IMR-90 (cell line): Measurements from ENCODE around the gene STK35. TPM values are rescaled to one million over a fixed set of nuclear protein-coding genes. Genes with fewer than 3 reads are reported as not detected.
A peak's percentile ranks its signal among the peaks of the same experiment; 100 is the strongest.

Experiments
- ATAC-seq: fragments of 200-7000 bp; cut with Tn5 transposase; 2 replicates; pipeline ENCODE4 v1.9.1; 2020; ENCODE audit warnings: low read depth, mild to moderate bottlenecking, moderate library complexity
- BruUV-seq: library from RNA; stranded (reverse); fragments of 400-500 nt; replicated peaks from 2 replicates; lab custom pipeline; 2021; lab: Mats Ljungman, UMichigan
- CTCF ChIA-PET: fragments of 300-600 bp; formaldehyde crosslinking; extraction: SDS; loops from one replicate; lab custom pipeline; 2021; ENCODE audit warnings: antibody characterized with exemption; lab: Yijun Ruan, JAX
- POLR2A ChIA-PET: fragments of 300-600 bp; sonication (Branson Sonifier 250); formaldehyde crosslinking; loops from one replicate; lab custom pipeline; 2022; ENCODE audit warnings: antibody characterized with exemption; ENCODE audit not compliant: unreplicated experiment; lab: Charles Lee
- DNase-seq: peaks from one replicate; pipeline ENCODE4 v3.0.0; 2013
- H2AFZ ChIP-seq: replicated peaks from 2 replicates; pipeline ENCODE3; 2013; ENCODE audit warnings: low read length, mild to moderate bottlenecking; ENCODE audit not compliant: poor library complexity
- H2AK5ac ChIP-seq: 2 replicates; pipeline ENCODE4 v1.6.1; 2013; ENCODE audit warnings: low read depth, low read length, inconsistent platforms
- H2AK9ac ChIP-seq: replicated peaks from 2 replicates; pipeline ENCODE3; 2013; ENCODE audit warnings: mild to moderate bottlenecking, low read depth, low read length, moderate library complexity; ENCODE audit not compliant: poor library complexity
- H2BK120ac ChIP-seq: 2 replicates; pipeline ENCODE4 v1.6.1; 2013; ENCODE audit warnings: low read depth, low read length, inconsistent platforms
- H2BK15ac ChIP-seq: 3 replicates; pipeline ENCODE4 v1.6.1; 2013; ENCODE audit warnings: low read depth, low read length, inconsistent platforms
- H2BK20ac ChIP-seq: 2 replicates; pipeline ENCODE4 v1.6.1; 2013; ENCODE audit warnings: low read depth, mild to moderate bottlenecking, inconsistent platforms, low read length, moderate library complexity
- H2BK5ac ChIP-seq: 2 replicates; pipeline ENCODE4 v1.6.1; 2013; ENCODE audit warnings: mild to moderate bottlenecking, low read depth, low read length, inconsistent platforms; ENCODE audit not compliant: poor library complexity, severe bottlenecking
- H3K14ac ChIP-seq: replicated peaks from 2 replicates; pipeline ENCODE4 v1.6.1; 2013; ENCODE audit warnings: low read depth, low read length, inconsistent platforms
- H3K18ac ChIP-seq: 2 replicates; pipeline ENCODE4 v1.6.1; 2013; ENCODE audit warnings: low read depth, low read length, control low read depth
- H3K23ac ChIP-seq: 2 replicates; pipeline ENCODE4 v1.6.1; 2013; ENCODE audit warnings: low read depth, low read length, inconsistent platforms
- H3K27ac ChIP-seq: 2 replicates; pipeline ENCODE4 v1.5.1; 2013; ENCODE audit warnings: mild to moderate bottlenecking, control low read depth, low read length; ENCODE audit not compliant: insufficient read depth
- H3K27me3 ChIP-seq: 2 replicates; pipeline ENCODE4 v1.6.1; 2013; ENCODE audit warnings: low read length; ENCODE audit not compliant: control insufficient read depth, insufficient read depth
- H3K36me3 ChIP-seq: 2 replicates; pipeline ENCODE4 v1.6.1; 2013; ENCODE audit warnings: low read length, mixed read lengths; ENCODE audit not compliant: control insufficient read depth, insufficient read depth
- H3K4ac ChIP-seq: 2 replicates; pipeline ENCODE4 v1.6.1; 2013; ENCODE audit warnings: low read depth, low read length, inconsistent platforms
- H3K4me1 ChIP-seq: 2 replicates; pipeline ENCODE4 v1.6.1; 2013; ENCODE audit warnings: low read length, mixed read lengths; ENCODE audit not compliant: control insufficient read depth, insufficient read depth
- H3K4me2 ChIP-seq: 2 replicates; pipeline ENCODE4 v1.6.1; 2013; ENCODE audit warnings: low read depth, mild to moderate bottlenecking, control low read depth, low read length, moderate library complexity
- H3K4me3 ChIP-seq: 2 replicates; pipeline ENCODE4 v1.5.1; 2013; ENCODE audit warnings: low read depth, mild to moderate bottlenecking, control low read depth, low read length, moderate library complexity; ENCODE audit not compliant: insufficient read depth
- H3K56ac ChIP-seq: 2 replicates; pipeline ENCODE4 v1.6.1; 2013; ENCODE audit warnings: low read length, inconsistent platforms; ENCODE audit not compliant: insufficient read depth; ENCODE audit errors: extremely low read depth
- H3K79me1 ChIP-seq, 2 experiments: 2 replicates each; pipeline ENCODE4 v1.6.1; 2013; ENCODE audit warnings: low read length in 2 of 2, inconsistent platforms in 1 of 2, low read depth in 1 of 2
- H3K9ac ChIP-seq: 2 replicates; pipeline ENCODE4 v1.6.1; 2013; ENCODE audit warnings: low read depth, low read length, control low read depth
- H3K9me1 ChIP-seq: 2 replicates; pipeline ENCODE4 v1.6.1; 2013; ENCODE audit warnings: low read length, inconsistent platforms; ENCODE audit not compliant: insufficient read depth
- H3K9me3 ChIP-seq: 2 replicates; pipeline ENCODE4 v1.6.1; 2013; ENCODE audit warnings: low read length; ENCODE audit not compliant: control insufficient read depth, insufficient read depth
- H4K20me1 ChIP-seq: 2 replicates; pipeline ENCODE4 v1.6.1; 2013; ENCODE audit warnings: low read length, inconsistent platforms; ENCODE audit not compliant: insufficient read depth
- H4K5ac ChIP-seq: 2 replicates; pipeline ENCODE4 v1.6.1; 2013; ENCODE audit warnings: mild to moderate bottlenecking, low read depth, low read length, control low read depth
- H4K8ac ChIP-seq, 2 experiments: 2 replicates each; pipeline ENCODE4 v1.6.1; 2013; ENCODE audit warnings: low read depth in 2 of 2, low read length in 2 of 2, control low read depth in 1 of 2, inconsistent platforms in 1 of 2
- H4K91ac ChIP-seq: 2 replicates; pipeline ENCODE4 v1.6.1; 2013; ENCODE audit warnings: low read depth, low read length, inconsistent platforms; ENCODE audit not compliant: insufficient read depth
- BHLHE40 ChIP-seq: fragments of 150-350 bp; IDR thresholded peaks from 2 replicates; pipeline ENCODE4 v1.6.1; 2016; ENCODE audit warnings: mild to moderate bottlenecking, low read depth, low read length
- CHD1 ChIP-seq: IDR thresholded peaks from 2 replicates; pipeline ENCODE4 v1.6.1; 2012; ENCODE audit warnings: low read depth, low read length, improper control_type of control experiment
- CTCF ChIP-seq: conservative IDR thresholded peaks from 2 replicates; pipeline ENCODE4 v1.5.1; 2012; ENCODE audit warnings: mild to moderate bottlenecking, low read depth, low read length, improper control_type of control experiment
- MAFK ChIP-seq: IDR thresholded peaks from 2 replicates; pipeline ENCODE4 v1.6.1; 2012; ENCODE audit warnings: low read depth, low read length, improper control_type of control experiment
- NFE2L2 ChIP-seq: fragments of 150-350 bp; IDR thresholded peaks from 2 replicates; pipeline ENCODE4 v1.6.1; 2016; ENCODE audit warnings: low read depth, mild to moderate bottlenecking, low read length
- POLR2A ChIP-seq: IDR thresholded peaks from 2 replicates; pipeline ENCODE4 v1.6.1; 2012; ENCODE audit warnings: mild to moderate bottlenecking, low read depth, low read length
- RAD21 ChIP-seq: IDR thresholded peaks from 2 replicates; pipeline ENCODE4 v1.6.1; 2012; ENCODE audit warnings: low read length, improper control_type of control experiment
- RFX5 ChIP-seq: IDR thresholded peaks from 2 replicates; pipeline ENCODE4 v1.8.0; 2012; ENCODE audit warnings: low read depth, mild to moderate bottlenecking, low read length, moderate library complexity
- SMC3 ChIP-seq: fragments of 150-350 bp; IDR thresholded peaks from 2 replicates; pipeline ENCODE4 v1.6.1; 2016; ENCODE audit warnings: low read depth, mild to moderate bottlenecking, antibody characterized with exemption, low read length, moderate library complexity
- USF2 ChIP-seq: fragments of 150-350 bp; IDR thresholded peaks from 2 replicates; pipeline ENCODE4 v1.6.1; 2017; ENCODE audit warnings: mild to moderate bottlenecking, antibody characterized with exemption, low read length, low read depth
- WGBS, 2 experiments: methylation state at CpG; one replicate each; pipeline versions ENCODE4 v1.1.5 to v1.1.7; 2013; ENCODE audit warnings: missing lambda C conversion rate in 2 of 2; ENCODE audit not compliant: insufficient read length in 1 of 2; ENCODE audit errors: extremely low coverage in 2 of 2; 5-methylcytosine and 5-hydroxymethylcytosine counted together
- dilution Hi-C: fragments of 300-500 bp; cut with HindIII; formaldehyde crosslinking; loops from one replicate; pipeline ENCODE4 v1.14.3; 2018; ENCODE audit warnings: low sequenced_read_pairs; ENCODE audit not compliant: unreplicated experiment
- in situ Hi-C: fragments of 300-500 bp; cut with MboI; formaldehyde crosslinking; loops from 3 replicates; pipeline ENCODE4 v1.14.3; 2019; ENCODE audit warnings: low sequenced_read_pairs, inconsistent platforms, mixed read lengths
- intact Hi-C: fragments of 100-400 bp; cut with micrococcal nuclease; formaldehyde crosslinking; loops from 2 replicates; pipeline ENCODE4 v1.10.0; 2022
- polyA plus RNA-seq, 3 experiments: library from polyadenylated mRNA; depleted of rRNA; stranded (reverse); fragments of >200 nt; gene quantifications; 2 replicates each; pipeline ENCODE4 v1.2.3, GENCODE V29; 2012; ENCODE audit warnings: low replicate concordance in 1 of 3
- total RNA-seq: library from RNA; depleted of rRNA; stranded (reverse); fragments of >200 nt; gene quantifications from 2 replicates; pipeline ENCODE4 v1.2.3, GENCODE V29; 2012

STK35 gene
- total and polyA plus RNA-seq, 2 of the 4 experiments (the other 2 are of a cell fraction) = 11.1 to 12.0 TPM

DNA sequence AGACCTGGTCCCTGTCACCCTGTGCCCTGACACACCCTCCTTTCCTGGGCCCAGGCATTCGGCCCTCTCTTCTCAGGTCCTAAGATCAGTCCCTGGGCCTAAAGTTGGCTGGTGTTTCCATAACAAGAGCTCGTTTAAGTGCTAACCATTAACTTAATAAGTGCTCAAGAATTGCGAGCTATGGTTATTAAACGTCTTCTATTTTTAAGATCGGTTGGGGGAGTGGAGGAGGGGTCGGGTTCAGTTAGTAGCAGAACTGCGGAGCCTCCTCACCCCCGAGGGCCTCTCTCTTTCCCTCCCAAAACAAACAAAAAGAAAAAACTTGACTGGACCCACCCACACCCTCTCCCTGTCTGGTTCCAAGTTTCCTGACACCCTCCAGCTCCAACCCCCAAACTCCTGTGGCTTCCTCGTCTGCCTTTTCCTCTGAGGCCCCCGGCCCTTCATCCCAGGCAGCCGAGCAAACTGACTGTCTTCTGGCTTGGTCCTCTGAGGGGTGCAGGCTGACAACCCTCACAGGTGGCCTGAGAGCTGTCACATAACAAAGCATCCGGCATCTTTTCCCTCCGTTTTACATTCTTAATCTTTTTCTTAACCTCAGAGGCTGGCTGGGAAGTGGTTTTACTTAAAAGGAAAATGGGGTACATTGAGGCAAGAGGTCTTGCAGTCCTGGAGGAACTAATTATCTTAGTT, 2.0 kb downstream of the STK35 start:
- H3K27me3 ChIP-seq = no peaks in the 10 kb centered on the region
- CTCF ChIA-PET = interaction anchor here (0.6 to 2.6 kb wide), 3 partner anchors 48 to 326 kb away, joined by 3 to 10 read pairs (median 3); no protein-coding TSS in a partner anchor

More for the DNA sequence above, 2.0 kb downstream of the STK35 start:
- peak overlapping the region; percentile 74 for H3K56ac ChIP-seq
- H3K9me3 ChIP-seq = no peaks in the 10 kb centered on the region
- H2AK9ac ChIP-seq = peak overlapping the region; percentile 90
- intact Hi-C loops = loop anchor here (2.0 to 5.0 kb wide), 5 partner anchors 34 to 301 kb away; no protein-coding TSS in a partner anchor
- H3K14ac ChIP-seq = peak overlapping the region; percentile 69
- DNase-seq (no peak), ATAC-seq (no peak)
- in situ Hi-C loops = loop anchor here (25.0 kb wide), 1 partner anchor 709 kb away; the partner anchor contains the start of genes C20orf141, CPXM1 and TMEM239
- peak overlapping the region; percentile 57 to 87; a peak in 2 of 4 replicates for H4K8ac ChIP-seq
- TF ChIP-seq RAD21 (no peak), POLR2A (no peak), CTCF (no peak), SMC3 (no peak), BHLHE40 (no peak), MAFK (no peak), CHD1 (no peak), NFE2L2 (no peak), USF2 (no peak), RFX5 (no peak)
- peaks cover 5% of the 10 kb centered on the region; the same call in 1 of the 2 replicates for H3K36me3 ChIP-seq
- peak overlapping the region; percentile 40 for H4K5ac ChIP-seq
- POLR2A ChIA-PET = no interaction called here
- H3K79me1 ChIP-seq = peaks cover 22 to 60% of the 10 kb centered on the region in 2 experiments; a peak in 3 of 4 replicates
- no peak overlapping the region for H2BK20ac ChIP-seq
- H4K20me1 ChIP-seq = peaks cover 40% of the 10 kb centered on the region
- H2BK15ac ChIP-seq = no peak overlapping the region
- peaks cover 2% of the 10 kb centered on the region; the same call in 1 of the 2 replicates for H3K4me1 ChIP-seq
- H3K4me3 ChIP-seq = peak overlapping the region; percentile 81
- no TSS peak for BruUV-seq
- peak overlapping the region; percentile 99 for H3K9ac ChIP-seq
- H2AK5ac ChIP-seq = peak overlapping the region; percentile 85
- H3K9me1 ChIP-seq = peaks cover 8% of the 10 kb centered on the region; the same call in 1 of the 2 replicates
- peak overlapping the region; percentile 98 for H2BK5ac ChIP-seq
- H3K18ac ChIP-seq = no peak overlapping the region
- peak overlapping the region; percentile 99 for H3K27ac ChIP-seq
- peak overlapping the region; percentile 91 for H3K4ac ChIP-seq
- H2BK120ac ChIP-seq = peak overlapping the region; percentile 7
- WGBS, 2 experiments = 0% methylated on average over 1 of the region's 13 CpGs; no CpG with 5 or more reads in 1 of the 2 experiments
- dilution Hi-C loops = no loop called here
- peak overlapping the region; percentile 87 for H3K4me2 ChIP-seq
- H4K91ac ChIP-seq = peak overlapping the region; percentile 57
- peak overlapping the region; percentile 100 for H2AFZ ChIP-seq
- peak overlapping the region; percentile 74 for H3K23ac ChIP-seq
